Measurements from ENCODE around the gene SLC4A4.

- no peak for TF ChIP-seq CTCF (IDR thresholded peaks at IDR 0.05)
- TF ChIP-seq POLR2AphosphoS5 (IDR thresholded peaks at IDR 0.05; ENCODE audit: insufficient read depth in 1 of 2, low read depth in 1 of 2), result no peak
These were observed 22.7 kb downstream of the SLC4A4 start for GRCh38 chr4:71361476-71361875.

Measured in vagina (tissue), 2 donors.